Measurements from ENCODE around the gene SOX6. TPM values are rescaled to one million over a fixed set of nuclear protein-coding genes. Genes with fewer than 3 reads are reported as not detected.

Gene SOX6
- polyA plus RNA-seq, 3 donors = not detected

DNA sequence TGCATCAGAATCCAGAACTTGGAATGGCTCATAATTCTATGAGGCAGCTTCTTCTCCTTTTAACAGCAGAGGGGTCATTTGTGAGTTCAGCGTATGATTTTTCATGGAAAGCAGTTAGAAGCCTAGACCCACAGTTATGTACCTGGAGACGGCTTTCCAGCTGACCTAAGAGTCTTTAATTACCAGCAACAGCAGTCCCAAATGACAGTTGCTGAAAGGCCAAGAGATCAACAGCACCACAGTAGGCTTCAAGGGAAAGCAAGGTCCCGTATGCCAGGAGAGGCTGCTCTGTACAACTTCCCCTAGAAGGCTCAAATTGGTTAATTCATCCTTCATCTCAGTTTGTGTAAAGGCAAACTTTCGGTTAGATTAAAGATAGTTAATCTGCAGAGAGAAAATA lies 363.0 kb downstream of the SOX6 start:
- Mint-ChIP-seq H3K4me1 (no peaks in the 10 kb centered on the region), H3K4me3 (no peak overlapping the region), H3K36me3 (no peaks in the 10 kb centered on the region), H3K9me3 (peaks cover 0 to 2% (median 0%) of the 10 kb centered on the region in 7 donors), H3K27ac (no peak overlapping the region), H3K27me3 (ENCODE audit: low read depth in 3 of 3) (peaks cover 0 to 3% (median 1%) of the 10 kb centered on the region in 3 donors)
- no peaks in the 10 kb centered on the region for H3K79me2 ChIP-seq (ENCODE audit: insufficient read depth, low read length)
- H3K36me3 ChIP-seq (replicated peaks in 1 of 2; ENCODE audit: control insufficient read depth in 1 of 2, insufficient read depth in 2 of 2, low read length in 2 of 2) = no peaks in the 10 kb centered on the region
- WGBS (ENCODE audit: insufficient coverage) = 91% methylated on average over 1 of the region's 4 CpGs
- no peak overlapping the region for H2AFZ ChIP-seq (ENCODE audit: insufficient read depth, low read depth, low read length, poor library complexity, severe bottlenecking)
- no peaks in the 10 kb centered on the region for H4K20me1 ChIP-seq (ENCODE audit: insufficient read depth, low read length)
- intact Hi-C loops (cut with micrococcal nuclease) = no loop called here
- no peaks in the 10 kb centered on the region for H3K27me3 ChIP-seq (ENCODE audit: control insufficient read depth in 2 of 2, insufficient read depth in 2 of 2, low read length in 2 of 2)
- H3K4me1 ChIP-seq (ENCODE audit: control insufficient read depth in 1 of 2, insufficient read depth in 2 of 2, low read length in 2 of 2) = no peaks in the 10 kb centered on the region
- TF ChIP-seq, protein P1, sequence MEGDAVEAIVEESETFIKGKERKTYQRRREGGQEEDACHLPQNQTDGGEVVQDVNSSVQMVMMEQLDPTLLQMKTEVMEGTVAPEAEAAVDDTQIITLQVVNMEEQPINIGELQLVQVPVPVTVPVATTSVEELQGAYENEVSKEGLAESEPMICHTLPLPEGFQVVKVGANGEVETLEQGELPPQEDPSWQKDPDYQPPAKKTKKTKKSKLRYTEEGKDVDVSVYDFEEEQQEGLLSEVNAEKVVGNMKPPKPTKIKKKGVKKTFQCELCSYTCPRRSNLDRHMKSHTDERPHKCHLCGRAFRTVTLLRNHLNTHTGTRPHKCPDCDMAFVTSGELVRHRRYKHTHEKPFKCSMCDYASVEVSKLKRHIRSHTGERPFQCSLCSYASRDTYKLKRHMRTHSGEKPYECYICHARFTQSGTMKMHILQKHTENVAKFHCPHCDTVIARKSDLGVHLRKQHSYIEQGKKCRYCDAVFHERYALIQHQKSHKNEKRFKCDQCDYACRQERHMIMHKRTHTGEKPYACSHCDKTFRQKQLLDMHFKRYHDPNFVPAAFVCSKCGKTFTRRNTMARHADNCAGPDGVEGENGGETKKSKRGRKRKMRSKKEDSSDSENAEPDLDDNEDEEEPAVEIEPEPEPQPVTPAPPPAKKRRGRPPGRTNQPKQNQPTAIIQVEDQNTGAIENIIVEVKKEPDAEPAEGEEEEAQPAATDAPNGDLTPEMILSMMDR (IDR thresholded peaks at IDR 0.05) = no peak
- H3K9ac ChIP-seq (ENCODE audit: insufficient read depth, low read length, poor library complexity, severe bottlenecking) = no peak overlapping the region
- no peaks in the 10 kb centered on the region for H3K9me3 ChIP-seq (replicated peaks in 1 of 2; ENCODE audit: control insufficient read depth in 1 of 2, insufficient read depth in 1 of 2, low read length in 2 of 2)
- no peak for DNase-seq
- H3K4me3 ChIP-seq (replicated peaks in 1 of 3; ENCODE audit: low read depth in 2 of 3, low read length in 3 of 3) = no peak overlapping the region
- H3K27ac ChIP-seq (ENCODE audit: low read depth in 1 of 2, low read length in 2 of 2) = no peak overlapping the region
- no peak overlapping the region for H3K4me2 ChIP-seq (replicated peaks; ENCODE audit: extremely low read depth, low read length, poor library complexity, severe bottlenecking)

GRCh38 chr11:15991215-15991614 lies 365.1 kb downstream of the SOX6 start:
- Histone ChIP-seq H3K4me1 (ENCODE audit: control insufficient read depth in 1 of 2, insufficient read depth in 2 of 2, low read length in 2 of 2) (no peaks in the 10 kb centered on the region), H4K20me1 (ENCODE audit: insufficient read depth, low read length) (no peaks in the 10 kb centered on the region), H3K79me2 (ENCODE audit: insufficient read depth, low read length) (no peaks in the 10 kb centered on the region), H3K36me3 (replicated peaks in 1 of 2; ENCODE audit: control insufficient read depth in 1 of 2, insufficient read depth in 2 of 2, low read length in 2 of 2) (no peaks in the 10 kb centered on the region), H3K9me3 (replicated peaks in 1 of 2; ENCODE audit: control insufficient read depth in 1 of 2, insufficient read depth in 1 of 2, low read length in 2 of 2) (no peaks in the 10 kb centered on the region), H3K27me3 (ENCODE audit: control insufficient read depth in 2 of 2, insufficient read depth in 2 of 2, low read length in 2 of 2) (no peaks in the 10 kb centered on the region), H3K9ac (ENCODE audit: insufficient read depth, low read length, poor library complexity, severe bottlenecking) (no peak overlapping the region), H3K4me3 (replicated peaks in 1 of 3; ENCODE audit: low read depth in 2 of 3, low read length in 3 of 3) (no peak overlapping the region), H3K27ac (ENCODE audit: low read depth in 1 of 2, low read length in 2 of 2) (no peak overlapping the region), H2AFZ (ENCODE audit: insufficient read depth, low read depth, low read length, poor library complexity, severe bottlenecking) (no peak overlapping the region), H3K4me2 (replicated peaks; ENCODE audit: extremely low read depth, low read length, poor library complexity, severe bottlenecking) (no peak overlapping the region)
- intact Hi-C loops (cut with micrococcal nuclease) = no loop called here
- peaks cover 0 to 2% (median 0%) of the 10 kb centered on the region in 7 donors for H3K9me3 Mint-ChIP-seq
- WGBS (ENCODE audit: insufficient coverage) = 100% methylated on average over 2 of the region's 3 CpGs
- no peak for DNase-seq
- no peak overlapping the region for H3K27ac Mint-ChIP-seq
- H3K4me1 Mint-ChIP-seq = no peaks in the 10 kb centered on the region
- peaks cover 0 to 1% (median 0%) of the 10 kb centered on the region in 3 donors for H3K27me3 Mint-ChIP-seq (ENCODE audit: low read depth in 3 of 3)
- H3K36me3 Mint-ChIP-seq = no peaks in the 10 kb centered on the region
- no peak overlapping the region for H3K4me3 Mint-ChIP-seq
- TF ChIP-seq, protein P1 (IDR thresholded peaks at IDR 0.05) = no peak
